BLaER1 treated with 17β-estradiol and CSF1 and Interleukin-3, amounts not matched to agents 10 nM and 100 nM (cell line): ENCODE data around the gene CCNA1.

Experiments used
- H3K27ac ChIP-seq, 11 experiments: shearing (Covaris generic); formaldehyde crosslinking; 2 replicates each; pipeline ENCODE4 v1.8.1; 2022
- H3K27me3 ChIP-seq, 11 experiments: shearing (Covaris generic); formaldehyde crosslinking; 2 replicates each; pipeline ENCODE4 v1.8.1; 2022
- H3K36me3 ChIP-seq, 11 experiments: shearing (Covaris generic); formaldehyde crosslinking; 2 replicates each; pipeline ENCODE4 v1.8.1; 2022
- H3K4me1 ChIP-seq, 10 experiments: shearing (Covaris generic); formaldehyde crosslinking; 2 replicates each; pipeline ENCODE4 v1.8.1; 2022
- H3K4me2 ChIP-seq, 11 experiments: shearing (Covaris generic); formaldehyde crosslinking; 2 replicates each; pipeline ENCODE4 v1.8.1; 2022
- H3K4me3 ChIP-seq, 10 experiments: shearing (Covaris generic); formaldehyde crosslinking; 2 replicates each; pipeline ENCODE4 v1.8.1; 2022
- H3K9ac ChIP-seq, 11 experiments: shearing (Covaris generic); formaldehyde crosslinking; 2 replicates each; pipeline ENCODE4 v1.8.1; 2022
- H3K9me3 ChIP-seq, 11 experiments: shearing (Covaris generic); formaldehyde crosslinking; replicated peaks in 1 of 11; 2 replicates each; pipeline ENCODE4 v1.8.1; 2022
- H4K20me1 ChIP-seq, 11 experiments: shearing (Covaris generic); formaldehyde crosslinking; 2 replicates each; pipeline ENCODE4 v1.8.1; 2022
- Cebpa-rat ChIP-seq, 11 experiments: shearing (Covaris generic); IDR thresholded peaks; 2 replicates each; pipeline ENCODE4 v1.8.1; 2022

CCNA1 gene

GRCh38 chr13:36418022-36418805 is 14.1 kb upstream of the CCNA1 start:
- peaks cover 18 to 32% (median 29%) of the 10 kb centered on the region in 11 experiments; a peak in 21 of 22 replicates for H3K9me3 ChIP-seq
- H3K4me2 ChIP-seq = peak overlapping the region; percentile 39 to 86 (median 61)
- H3K27me3 ChIP-seq = no peaks in the 10 kb centered on the region
- peak overlapping the region in 2 of 10 experiments; percentile 28 to 32; a peak in 2 of 20 replicates for H3K4me3 ChIP-seq
- H3K27ac ChIP-seq = peak overlapping the region; percentile 87 to 100 (median 97)
- peak overlapping the region; percentile 78 to 88 (median 84) for H3K9ac ChIP-seq
- no peaks in the 10 kb centered on the region for H4K20me1 ChIP-seq
- H3K36me3 ChIP-seq = peaks cover 0 to 9% (median 0%) of the 10 kb centered on the region in 11 experiments; a peak in 9 of 22 replicates
- TF ChIP-seq Cebpa-rat (IDR thresholded peaks at IDR 0.05) = peak in 10 of 11 experiments; percentile 26 to 99 (median 85); a peak in 18 of 22 replicates
- H3K4me1 ChIP-seq = peaks cover 39 to 96% (median 87%) of the 10 kb centered on the region in 10 experiments

- H3K9me3 ChIP-seq = peaks cover 12 to 23% (median 16%) of the 10 kb centered on the region in 11 experiments
- TF ChIP-seq Cebpa-rat (IDR thresholded peaks at IDR 0.05) = no peak
- H3K36me3 ChIP-seq = 0 out of 22 replicates have a peak, but pooled peaks cover 0 to 3% (median 0%) of the 10 kb centered on the region in 11 experiments
Observed at GRCh38 chr13:36420437-36420891, 11.8 kb upstream of the CCNA1 start.

GRCh38 chr13:36421447-36421846 is 10.8 kb upstream of the CCNA1 start:
- TF ChIP-seq Cebpa-rat (IDR thresholded peaks at IDR 0.05) = peak in 6 of 11 experiments; percentile 19 to 70 (median 60); a peak in 7 of 22 replicates
- Histone ChIP-seq H3K36me3 (0 out of 22 replicates have a peak, but pooled peaks cover 0 to 4% (median 0%) of the 10 kb centered on the region in 11 experiments), H3K4me2 (peak overlapping the region in 10 of 11 experiments; percentile 26 to 89 (median 66); a peak in 19 of 22 replicates), H4K20me1 (no peaks in the 10 kb centered on the region), H3K27ac (peak overlapping the region in 10 of 11 experiments; percentile 67 to 100 (median 98); a peak in 21 of 22 replicates), H3K4me3 (no peak overlapping the region), H3K9me3 (peaks cover 9 to 25% (median 18%) of the 10 kb centered on the region in 11 experiments), H3K9ac (peak overlapping the region in 9 of 11 experiments; percentile 23 to 84 (median 53); a peak in 12 of 22 replicates), H3K4me1 (peaks cover 23 to 66% (median 55%) of the 10 kb centered on the region in 10 experiments), H3K27me3 (no peaks in the 10 kb centered on the region)

More at GRCh38 chr13:36420437-36420891, 11.8 kb upstream of the CCNA1 start:
- H3K4me3 ChIP-seq = no peak overlapping the region
- H3K9ac ChIP-seq = peak overlapping the region in 9 of 11 experiments; percentile 1 to 84 (median 53); a peak in 16 of 22 replicates
- H4K20me1 ChIP-seq = no peaks in the 10 kb centered on the region
- H3K27me3 ChIP-seq = no peaks in the 10 kb centered on the region
- peaks cover 26 to 75% (median 65%) of the 10 kb centered on the region in 10 experiments for H3K4me1 ChIP-seq
- H3K4me2 ChIP-seq = peak overlapping the region in 10 of 11 experiments; percentile 26 to 89 (median 66); a peak in 20 of 22 replicates
- H3K27ac ChIP-seq = peak overlapping the region in 10 of 11 experiments; percentile 94 to 100 (median 98); a peak in 21 of 22 replicates

- H3K4me2 ChIP-seq = peak overlapping the region in 2 of 11 experiments; percentile 3 to 14; a peak in 1 of 22 replicates
- no peak for TF ChIP-seq Cebpa-rat (IDR thresholded peaks at IDR 0.05)
Observed at GRCh38 chr13:36428086-36428485, 4.2 kb upstream of the CCNA1 start.

GRCh38 chr13:36430247-36431203 is 1.8 kb upstream of the CCNA1 start:
- Histone ChIP-seq H3K4me1 (peaks cover 10 to 65% (median 31%) of the 10 kb centered on the region in 10 experiments), H3K4me3 (peak overlapping the region; percentile 68 to 90 (median 72); a peak in 19 of 20 replicates), H3K36me3 (peaks cover 0 to 20% (median 0%) of the 10 kb centered on the region in 11 experiments; a peak in 9 of 22 replicates), H3K27ac (peak overlapping the region in 4 of 11 experiments; percentile 85 to 92 (median 88); a peak in 5 of 22 replicates), H3K9ac (peak overlapping the region in 5 of 11 experiments; percentile 79 to 91 (median 83); a peak in 9 of 22 replicates), H3K27me3 (peaks cover 16 to 64% (median 49%) of the 10 kb centered on the region in 11 experiments), H3K9me3 (peaks cover 4 to 25% (median 11%) of the 10 kb centered on the region in 11 experiments), H3K4me2 (peak overlapping the region; percentile 89 to 100 (median 98); a peak in 20 of 22 replicates), H4K20me1 (peaks cover 0 to 30% (median 0%) of the 10 kb centered on the region in 11 experiments; a peak in 5 of 22 replicates)
- no peak for TF ChIP-seq Cebpa-rat (IDR thresholded peaks at IDR 0.05)

More at GRCh38 chr13:36428086-36428485, 4.2 kb upstream of the CCNA1 start:
- Histone ChIP-seq H3K9me3 (peaks cover 10 to 41% (median 19%) of the 10 kb centered on the region in 11 experiments), H3K9ac (no peak overlapping the region), H3K27ac (no peak overlapping the region), H4K20me1 (peaks cover 0 to 7% (median 0%) of the 10 kb centered on the region in 11 experiments; a peak in 2 of 22 replicates), H3K4me1 (peaks cover 10 to 42% (median 24%) of the 10 kb centered on the region in 10 experiments), H3K27me3 (peaks cover 16 to 50% (median 42%) of the 10 kb centered on the region in 11 experiments), H3K36me3 (0 out of 22 replicates have a peak, but pooled peaks cover 0 to 4% (median 0%) of the 10 kb centered on the region in 11 experiments), H3K4me3 (no peak overlapping the region)

GRCh38 chr13:36431204-36432105 is 840 bp upstream of the CCNA1 start:
- Histone ChIP-seq H3K9me3 (peaks cover 0 to 16% (median 4%) of the 10 kb centered on the region in 11 experiments; a peak in 13 of 22 replicates), H4K20me1 (peaks cover 0 to 39% (median 0%) of the 10 kb centered on the region in 11 experiments; a peak in 6 of 22 replicates), H3K4me1 (peaks cover 10 to 67% (median 36%) of the 10 kb centered on the region in 10 experiments), H3K27me3 (peaks cover 16 to 64% (median 49%) of the 10 kb centered on the region in 11 experiments), H3K4me3 (peak overlapping the region; percentile 68 to 90 (median 72)), H3K9ac (peak overlapping the region; percentile 70 to 91 (median 80)), H3K27ac (peak overlapping the region; percentile 52 to 92 (median 74); a peak in 21 of 22 replicates), H3K36me3 (peaks cover 0 to 30% (median 0%) of the 10 kb centered on the region in 11 experiments; a peak in 9 of 22 replicates), H3K4me2 (peak overlapping the region; percentile 89 to 100 (median 98))
- no peak for TF ChIP-seq Cebpa-rat (IDR thresholded peaks at IDR 0.05)
